ENCODE data around the gene CSTPP1. TPM values are rescaled to one million over a fixed set of nuclear protein-coding genes. Genes with fewer than 3 reads are reported as not detected.
"Not testable (repeated sequence)": the region's sequence is repeated elsewhere in the genome, so short reads cannot be mapped to it uniquely, and the experiment has no call there.

Gene CSTPP1
- total RNA-seq, 1 donor from 2014 or later, result 31.5 TPM

DNA sequence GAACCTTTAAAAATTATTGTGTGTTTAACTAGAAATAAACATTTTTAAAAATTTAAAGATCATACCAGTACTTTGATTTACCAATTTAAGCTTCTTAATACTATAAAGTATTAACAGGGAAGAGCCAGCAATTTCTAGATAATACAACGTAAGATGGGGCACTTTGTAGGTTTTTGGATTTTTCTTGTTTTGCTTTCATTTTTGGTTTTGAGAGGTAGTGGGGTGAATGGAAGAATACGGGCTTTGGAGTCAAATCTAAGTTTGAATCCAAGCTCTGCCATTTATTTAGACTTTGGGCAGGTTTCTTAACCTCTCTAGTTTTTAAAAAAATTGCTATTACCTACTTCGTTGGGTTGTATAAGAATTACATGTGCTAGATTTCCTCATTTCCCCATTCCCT, 44.9 kb downstream of the CSTPP1 start:
- no peaks in the 10 kb centered on the region for H3K27me3 ChIP-seq (ENCODE audit: control insufficient read depth, insufficient read depth, low read length)
- H3K4me3 ChIP-seq (ENCODE audit: low read depth, low read length), result no peak overlapping the region
- H3K36me3 ChIP-seq (ENCODE audit: control insufficient read depth, insufficient read depth, low read length), result no peaks in the 10 kb centered on the region
- DNase-seq (ENCODE audit: low read depth), result no peak
- TF ChIP-seq, protein P1, sequence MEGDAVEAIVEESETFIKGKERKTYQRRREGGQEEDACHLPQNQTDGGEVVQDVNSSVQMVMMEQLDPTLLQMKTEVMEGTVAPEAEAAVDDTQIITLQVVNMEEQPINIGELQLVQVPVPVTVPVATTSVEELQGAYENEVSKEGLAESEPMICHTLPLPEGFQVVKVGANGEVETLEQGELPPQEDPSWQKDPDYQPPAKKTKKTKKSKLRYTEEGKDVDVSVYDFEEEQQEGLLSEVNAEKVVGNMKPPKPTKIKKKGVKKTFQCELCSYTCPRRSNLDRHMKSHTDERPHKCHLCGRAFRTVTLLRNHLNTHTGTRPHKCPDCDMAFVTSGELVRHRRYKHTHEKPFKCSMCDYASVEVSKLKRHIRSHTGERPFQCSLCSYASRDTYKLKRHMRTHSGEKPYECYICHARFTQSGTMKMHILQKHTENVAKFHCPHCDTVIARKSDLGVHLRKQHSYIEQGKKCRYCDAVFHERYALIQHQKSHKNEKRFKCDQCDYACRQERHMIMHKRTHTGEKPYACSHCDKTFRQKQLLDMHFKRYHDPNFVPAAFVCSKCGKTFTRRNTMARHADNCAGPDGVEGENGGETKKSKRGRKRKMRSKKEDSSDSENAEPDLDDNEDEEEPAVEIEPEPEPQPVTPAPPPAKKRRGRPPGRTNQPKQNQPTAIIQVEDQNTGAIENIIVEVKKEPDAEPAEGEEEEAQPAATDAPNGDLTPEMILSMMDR (IDR thresholded peaks at IDR 0.05; ENCODE audit: insufficient read depth, low read length, poor library complexity, severe bottlenecking), result no peak

DNA sequence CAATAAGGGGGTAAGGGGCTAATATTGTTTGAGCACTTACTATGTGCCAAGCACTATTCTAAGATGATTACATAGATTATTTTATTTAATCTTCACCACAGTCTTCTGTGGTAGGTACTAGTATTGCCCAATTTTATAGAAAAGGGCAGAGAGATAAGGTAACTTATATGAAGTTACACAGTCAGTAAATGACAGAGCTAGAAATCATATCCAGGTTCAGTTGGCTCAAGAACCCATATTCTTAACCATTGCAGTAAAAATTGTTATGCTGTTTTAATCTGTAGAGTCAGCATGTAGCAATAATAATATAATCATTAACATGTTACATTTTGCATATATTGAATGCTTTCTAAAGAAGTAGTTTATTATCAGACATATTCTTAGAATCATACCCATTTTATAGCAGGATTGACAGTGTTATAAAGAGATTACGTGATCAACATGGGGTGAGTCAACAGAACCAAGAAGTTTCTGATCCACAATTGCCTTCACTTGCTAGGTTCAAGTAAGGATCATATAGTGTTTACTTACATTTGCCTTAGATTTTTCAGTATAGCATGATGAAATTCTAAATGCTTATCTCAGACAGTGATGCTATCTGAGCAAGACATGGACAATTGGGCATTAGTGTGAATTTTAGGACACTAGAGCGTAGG, 46.4 kb downstream of the CSTPP1 start:
- Histone ChIP-seq H3K36me3 (ENCODE audit: control insufficient read depth, insufficient read depth, low read length) (no peaks in the 10 kb centered on the region), H3K27me3 (ENCODE audit: control insufficient read depth, insufficient read depth, low read length) (no peaks in the 10 kb centered on the region), H3K4me3 (ENCODE audit: low read depth, low read length) (no peak overlapping the region)
- DNase-seq (ENCODE audit: low read depth), result no peak
- TF ChIP-seq, protein P1 (IDR thresholded peaks at IDR 0.05; ENCODE audit: insufficient read depth, low read length, poor library complexity, severe bottlenecking), result no peak

DNA sequence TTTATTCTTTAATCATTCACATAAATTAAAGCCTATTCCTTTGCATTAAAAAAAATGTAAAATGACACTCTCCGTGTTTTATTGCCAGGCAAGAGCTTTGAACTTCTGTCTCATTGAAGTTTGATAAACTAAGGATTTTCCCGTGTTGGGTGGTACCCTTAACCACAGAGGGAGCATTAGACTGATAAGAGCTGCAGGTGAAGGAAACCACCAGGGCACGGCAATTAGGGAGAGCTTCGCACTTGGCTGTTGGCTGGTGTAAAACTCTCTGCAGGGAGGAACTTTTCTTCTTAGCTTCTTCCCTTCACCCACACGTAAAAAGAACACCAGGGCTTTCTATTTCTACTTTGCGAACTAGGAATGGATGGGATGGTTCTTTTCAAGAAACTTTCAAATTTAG, 47.0 kb downstream of the CSTPP1 start:
- H3K27me3 ChIP-seq (ENCODE audit: control insufficient read depth, insufficient read depth, low read length), result no peaks in the 10 kb centered on the region
- H3K4me3 ChIP-seq (ENCODE audit: low read depth, low read length), result no peak overlapping the region
- no peaks in the 10 kb centered on the region for H3K36me3 ChIP-seq (ENCODE audit: control insufficient read depth, insufficient read depth, low read length)
- TF ChIP-seq, protein P1 (IDR thresholded peaks at IDR 0.05; ENCODE audit: insufficient read depth, low read length, poor library complexity, severe bottlenecking), result no peak
- DNase-seq (ENCODE audit: low read depth), result no peak

DNA sequence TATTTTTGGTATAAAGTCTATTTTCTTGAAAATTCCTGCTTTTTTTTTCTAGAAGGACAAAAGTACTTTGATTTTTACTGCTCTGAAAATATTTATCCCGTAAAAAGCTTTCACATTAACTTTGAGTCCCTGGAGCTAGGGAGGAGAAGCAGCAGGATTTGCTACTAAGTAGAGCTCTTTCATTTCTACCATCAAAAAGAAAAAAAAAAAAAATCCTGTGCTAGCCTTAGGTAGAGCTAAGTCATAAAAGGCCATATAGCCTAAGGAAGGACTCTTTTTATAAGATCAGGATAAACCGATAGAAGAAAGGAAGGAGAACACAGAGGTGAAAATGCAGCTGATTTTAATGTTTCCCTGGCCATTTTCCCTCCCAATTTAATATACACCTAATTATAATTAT, 48.0 kb downstream of the CSTPP1 start:
- H3K4me3 ChIP-seq (ENCODE audit: low read depth, low read length), result no peak overlapping the region
- H3K36me3 ChIP-seq (ENCODE audit: control insufficient read depth, insufficient read depth, low read length), result no peaks in the 10 kb centered on the region
- TF ChIP-seq, protein P1 (IDR thresholded peaks at IDR 0.05; ENCODE audit: insufficient read depth, low read length, poor library complexity, severe bottlenecking), result no peak
- no peak for DNase-seq (ENCODE audit: low read depth)
- H3K27me3 ChIP-seq (ENCODE audit: control insufficient read depth, insufficient read depth, low read length), result no peaks in the 10 kb centered on the region

DNA sequence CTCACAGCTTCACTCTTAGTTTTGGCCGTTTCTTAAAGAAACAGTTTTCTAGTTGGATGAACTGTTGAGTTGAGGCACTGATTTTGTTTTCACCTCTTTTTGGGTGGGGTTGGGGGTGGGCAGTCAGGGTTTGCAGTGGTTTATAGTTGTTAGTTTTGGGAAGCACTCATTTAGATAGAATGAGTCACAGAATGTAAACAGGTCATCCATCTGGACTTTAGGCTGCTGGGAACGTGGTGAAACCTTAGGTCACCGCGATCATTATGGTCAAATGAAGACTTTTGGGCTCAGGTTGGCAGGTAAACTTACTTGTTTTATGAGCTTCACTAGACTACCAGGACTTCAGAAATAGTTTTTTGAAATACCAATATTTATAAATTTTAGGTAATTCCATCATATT, 48.4 kb downstream of the CSTPP1 start:
- no peaks in the 10 kb centered on the region for H3K36me3 ChIP-seq (ENCODE audit: control insufficient read depth, insufficient read depth, low read length)
- no peak overlapping the region for H3K4me3 ChIP-seq (ENCODE audit: low read depth, low read length)
- TF ChIP-seq, protein P1 (IDR thresholded peaks at IDR 0.05; ENCODE audit: insufficient read depth, low read length, poor library complexity, severe bottlenecking), result no peak
- DNase-seq (ENCODE audit: low read depth), result no peak
- no peaks in the 10 kb centered on the region for H3K27me3 ChIP-seq (ENCODE audit: control insufficient read depth, insufficient read depth, low read length)

DNA sequence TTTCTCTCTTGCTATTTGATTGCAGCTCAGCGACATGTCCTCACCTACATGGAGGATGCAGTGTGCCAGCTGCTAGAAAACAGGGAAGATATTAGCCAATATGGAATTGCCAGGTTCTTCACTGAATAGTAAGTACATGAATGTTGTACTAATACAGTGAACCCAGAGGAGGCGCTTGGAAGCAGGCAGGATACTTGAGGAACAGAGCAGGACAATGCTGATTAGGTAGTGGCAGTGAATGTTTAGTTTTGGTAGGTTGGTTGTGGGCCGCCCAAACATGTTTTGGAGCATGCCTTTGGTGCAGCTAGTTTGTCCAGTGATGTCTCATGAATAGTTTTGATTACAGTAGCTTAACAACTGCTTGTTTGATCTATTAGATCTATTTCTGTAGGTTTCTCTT, 50.6 kb downstream of the CSTPP1 start:
- no peaks in the 10 kb centered on the region for H3K36me3 ChIP-seq (ENCODE audit: control insufficient read depth, insufficient read depth, low read length)
- TF ChIP-seq, protein P1 (IDR thresholded peaks at IDR 0.05; ENCODE audit: insufficient read depth, low read length, poor library complexity, severe bottlenecking), result no peak
- H3K4me3 ChIP-seq (ENCODE audit: low read depth, low read length), result no peak overlapping the region
- no peak for DNase-seq (ENCODE audit: low read depth)
- no peaks in the 10 kb centered on the region for H3K27me3 ChIP-seq (ENCODE audit: control insufficient read depth, insufficient read depth, low read length)

DNA sequence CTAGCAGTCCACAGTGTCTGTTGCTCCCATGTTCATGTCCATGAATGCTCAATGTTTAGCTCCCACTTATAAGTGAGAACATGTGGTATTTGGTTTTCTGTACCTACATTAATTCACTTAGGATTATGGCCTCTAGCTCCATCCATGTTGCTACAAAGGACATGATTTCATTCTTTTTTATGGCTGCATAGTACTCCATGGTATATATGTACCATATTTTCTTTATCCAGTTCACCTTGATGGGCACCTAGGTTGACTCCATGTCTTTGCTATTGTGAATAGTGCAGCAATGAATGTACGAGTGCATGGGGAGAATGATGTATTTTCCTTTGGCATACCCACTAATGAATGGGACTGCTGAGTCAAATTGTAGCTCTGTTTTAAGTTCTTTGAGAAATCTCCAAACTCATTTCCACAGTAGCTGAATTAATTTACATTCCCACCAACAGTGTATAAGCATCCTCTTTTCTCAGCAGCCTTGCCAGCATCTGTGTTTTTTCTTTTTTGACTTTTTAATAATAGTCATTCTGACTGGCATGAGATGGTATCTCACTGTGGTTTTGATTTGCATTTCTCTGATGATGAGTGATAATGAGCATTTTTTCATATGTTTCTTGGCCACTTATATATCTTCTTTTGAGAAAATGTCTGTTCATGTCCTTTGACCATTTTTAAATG, 53.4 kb downstream of the CSTPP1 start:
- not testable (repeated sequence) for H3K4me3 ChIP-seq (ENCODE audit: low read depth, low read length); DNase-seq (ENCODE audit: low read depth); H3K36me3 ChIP-seq (ENCODE audit: control insufficient read depth, insufficient read depth, low read length); H3K27me3 ChIP-seq (ENCODE audit: control insufficient read depth, insufficient read depth, low read length)

Measured in kidney epithelial cell (primary cell).